NCI-H1105 treated with DMSO at 0.1 percent for 48 hours (cell line): ENCODE measurements around the gene HDAC11.
A peak's percentile ranks its signal among the peaks of the same experiment; 100 is the strongest.
"Not testable (repeated sequence)": the region's sequence is repeated elsewhere in the genome, so short reads cannot be mapped to it uniquely, and the experiment has no call there.

Experiments used
- DNase-seq: peaks from one replicate; lab custom pipeline; 2025; lab: John Stamatoyannopoulos, UW

Gene HDAC11

GRCh38 chr3:13479582-13480339, at the start of gene HDAC11:
Gene HDAC11, plus strand, starts transcription at chr3:13480306. Its CDS starts 42 bp downstream, at chr3:13480348.
- peak; percentile 86 for DNase-seq

- DNase-seq, result not testable (repeated sequence)
These were observed 49.7 kb upstream of the HDAC11 start for GRCh38 chr3:13430411-13430875.

DNA sequence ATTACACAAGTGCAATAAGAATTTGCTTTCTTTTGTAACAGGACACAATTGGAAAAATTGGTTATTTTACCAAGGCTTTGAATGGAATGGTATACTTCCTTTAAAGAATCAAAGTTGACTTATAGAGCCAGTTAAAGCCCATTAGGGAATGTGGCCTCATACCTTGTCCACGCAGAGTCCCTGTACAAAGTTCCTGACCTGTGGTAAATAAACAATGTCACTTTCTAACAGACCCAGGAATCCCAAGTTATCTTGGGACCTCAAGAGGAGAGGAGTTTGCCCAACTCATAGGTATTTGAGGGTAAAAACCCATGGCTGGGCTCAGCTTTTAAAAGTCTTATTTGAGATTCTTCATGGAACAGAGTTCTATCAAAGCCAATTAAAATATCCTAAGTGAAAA, 48.0 kb upstream of the HDAC11 start:
- DNase-seq, result no peak

DNA sequence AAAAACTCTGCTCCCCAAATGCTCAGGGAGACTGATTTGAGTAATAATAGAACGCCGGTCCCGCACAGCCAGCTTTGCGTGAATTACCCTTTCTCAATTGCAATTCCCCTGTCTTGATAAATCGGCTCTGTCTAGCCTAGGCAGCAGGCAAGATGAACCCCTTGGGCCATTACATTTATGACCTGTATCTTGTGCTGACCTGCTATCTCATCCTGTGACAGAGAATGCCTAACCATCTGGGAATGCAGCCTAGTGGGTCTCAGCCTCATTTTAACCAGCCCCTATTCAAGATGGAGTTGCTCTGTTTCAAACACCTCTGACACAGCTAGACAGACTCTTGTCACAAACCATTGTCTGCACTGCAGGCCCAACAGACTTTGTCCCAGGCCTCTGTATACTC, 46.2 kb upstream of the HDAC11 start:
- no peak for DNase-seq

- DNase-seq, result not testable (repeated sequence)
These were observed 43.9 kb upstream of the HDAC11 start for GRCh38 chr3:13436213-13436612.

DNA sequence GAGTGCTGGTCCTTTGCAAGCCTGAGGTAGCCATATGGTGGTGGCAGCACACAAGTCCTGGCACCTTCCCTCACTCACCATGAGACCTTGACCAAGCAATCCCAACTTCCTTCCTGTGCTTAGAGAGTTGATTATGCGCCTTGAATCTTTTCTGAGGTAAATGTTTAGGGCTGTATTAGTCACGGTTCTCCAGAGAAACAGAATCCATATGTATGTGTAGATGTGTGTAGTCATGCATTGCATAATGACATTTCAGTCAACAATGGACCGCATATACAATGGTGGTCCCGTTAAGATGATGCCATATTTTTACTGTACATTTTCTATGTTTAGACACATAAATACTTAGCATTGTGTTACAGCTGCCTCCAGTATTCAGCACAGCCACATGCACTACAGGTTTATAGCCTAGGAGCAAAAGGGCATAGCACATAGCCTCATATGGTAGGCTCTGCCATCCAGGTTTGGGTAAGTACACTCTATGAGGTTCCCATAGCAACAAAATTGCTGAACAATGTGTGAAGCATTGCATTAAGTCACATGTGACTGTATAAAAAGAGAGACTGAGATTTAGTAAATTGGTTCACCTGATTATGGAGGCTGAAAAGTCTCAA, 39.8 kb upstream of the HDAC11 start:
- no peak for DNase-seq

GRCh38 chr3:13442882-13443281, 37.2 kb upstream of the HDAC11 start:
- DNase-seq, result not testable (repeated sequence)

DNA sequence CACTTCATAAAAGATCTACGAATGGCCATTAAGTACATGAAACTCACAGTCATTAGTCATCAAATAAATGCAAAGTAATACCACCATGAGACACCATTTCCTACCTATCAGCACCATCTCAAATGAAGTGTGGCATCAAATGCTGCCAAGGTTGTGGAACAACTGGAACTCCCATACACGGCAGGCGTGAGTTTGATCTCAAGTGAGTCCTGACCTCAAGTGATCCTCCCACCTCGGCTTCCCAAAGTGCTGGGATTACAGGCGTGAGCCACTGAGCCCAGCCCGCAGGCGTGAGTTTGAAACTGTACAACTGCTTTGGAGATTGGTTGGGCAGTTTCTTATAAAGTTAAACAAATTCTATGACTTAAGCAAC, 28.8 kb upstream of the HDAC11 start:
- no peak for DNase-seq

DNA sequence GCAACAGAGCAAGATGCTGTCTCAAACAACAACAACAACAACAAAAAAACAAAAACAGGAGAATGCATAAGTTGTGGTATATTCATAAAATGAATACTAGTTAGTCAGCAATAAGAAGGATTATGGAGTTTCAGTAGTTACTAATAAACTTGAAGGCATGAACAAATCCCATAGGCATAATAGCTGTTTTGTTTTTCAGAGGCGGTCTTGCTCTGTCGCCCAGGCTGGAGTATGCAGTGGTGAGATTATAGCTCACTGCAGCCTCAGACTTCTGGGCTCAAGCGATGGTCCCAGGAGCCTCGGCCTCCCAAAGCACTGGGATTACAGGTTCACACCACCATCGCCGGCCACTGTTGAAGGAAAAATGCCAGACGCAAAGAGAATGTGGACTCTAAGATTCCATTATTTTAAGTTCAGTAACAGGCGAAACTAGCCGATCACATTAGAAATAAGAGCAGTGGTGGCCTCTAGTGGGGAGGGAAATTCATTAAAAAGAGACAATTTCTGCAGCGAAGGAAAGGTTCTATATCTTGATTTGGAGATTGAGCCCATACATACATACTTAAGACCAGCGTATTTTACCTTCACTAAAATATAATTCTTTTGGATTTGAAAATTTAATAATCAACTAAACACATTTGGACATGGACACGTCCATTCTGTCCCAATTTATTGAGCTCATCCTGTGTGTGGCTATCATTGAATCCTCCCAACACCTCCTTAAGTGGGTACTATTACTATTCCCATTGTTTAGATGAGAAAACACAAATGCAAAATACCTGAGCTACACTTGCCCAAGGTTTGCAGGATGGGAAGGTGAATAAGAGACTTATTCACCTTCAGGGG, 27.4 kb upstream of the HDAC11 start:
- no peak for DNase-seq

GRCh38 chr3:13455644-13456043, 24.5 kb upstream of the HDAC11 start:
- DNase-seq, result no peak

DNA sequence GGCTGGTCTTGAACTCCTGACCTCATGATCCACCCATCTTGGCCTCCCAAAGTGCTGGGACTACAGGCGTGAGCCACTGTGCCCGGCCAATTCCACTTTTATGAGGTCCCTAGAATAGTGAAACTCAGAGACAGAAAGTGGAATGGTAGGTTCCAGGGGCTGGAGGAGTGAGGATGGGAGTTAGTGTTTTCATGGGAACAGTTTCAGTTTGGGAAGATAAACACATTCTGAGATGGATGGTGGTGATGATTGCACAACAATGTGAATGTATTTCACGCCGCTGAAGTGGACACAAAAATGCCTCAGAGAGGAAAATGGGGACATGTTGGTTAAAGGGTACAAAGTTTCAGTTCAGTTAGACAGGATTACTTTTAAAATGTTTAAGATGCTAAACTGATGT, 22.5 kb upstream of the HDAC11 start:
- DNase-seq, result no peak

DNA sequence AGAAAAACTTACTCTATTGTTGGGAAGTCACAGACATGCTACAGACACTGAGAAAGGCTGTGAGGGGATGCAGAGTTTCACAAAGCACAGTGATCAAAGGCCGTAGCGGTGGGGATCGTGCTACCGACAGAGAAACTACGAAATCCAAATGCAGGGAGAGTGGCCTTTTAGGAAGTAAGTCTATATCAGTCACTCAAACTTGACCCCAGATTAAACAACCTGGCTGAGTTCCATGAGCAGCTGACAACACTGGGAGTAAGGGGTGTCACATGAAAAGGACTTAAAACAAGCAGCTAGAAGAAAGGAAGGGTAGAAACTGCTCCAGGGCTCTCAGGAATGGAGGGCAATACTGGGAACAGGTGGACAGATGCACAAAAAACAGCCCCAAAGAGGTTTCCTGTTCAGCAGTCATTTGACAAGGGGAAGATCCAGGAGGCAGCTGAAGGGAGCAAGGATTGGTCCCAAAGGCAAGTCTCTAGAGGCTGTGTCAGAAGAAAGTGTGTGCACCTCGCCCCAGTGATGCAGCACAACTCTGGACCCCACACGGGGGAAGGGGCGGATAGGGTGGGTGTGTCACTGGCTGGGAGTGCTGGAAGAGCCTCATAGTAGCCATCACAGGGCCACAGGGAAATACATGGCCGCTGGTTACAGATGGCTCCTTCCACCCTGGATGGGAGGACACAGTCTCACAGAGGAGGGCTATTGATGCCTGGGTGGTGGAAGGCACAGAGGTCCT, 20.3 kb upstream of the HDAC11 start:
- DNase-seq, result no peak

DNA sequence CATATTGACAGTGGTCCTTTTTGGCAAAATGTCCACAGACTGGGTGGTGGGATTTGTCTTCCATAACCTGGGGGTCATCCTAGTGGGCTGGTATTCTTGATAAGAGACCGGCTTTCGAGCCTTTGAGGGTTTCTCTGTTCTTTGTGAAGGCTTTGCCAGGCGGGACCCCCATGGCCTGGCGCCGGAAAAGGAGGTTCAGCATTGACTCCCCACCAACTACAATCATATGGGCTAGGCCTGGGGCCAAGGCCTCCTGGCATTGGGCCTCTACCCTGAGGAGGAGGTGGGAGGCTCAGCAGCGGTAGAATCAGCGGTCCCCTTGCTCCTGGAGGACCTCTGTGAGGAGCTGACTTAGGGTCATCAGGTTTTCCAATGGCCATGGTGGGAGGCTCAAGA, 19.8 kb upstream of the HDAC11 start:
- no peak for DNase-seq

GRCh38 chr3:13461169-13462124, 18.7 kb upstream of the HDAC11 start:
- peak; percentile 42 for DNase-seq

DNA sequence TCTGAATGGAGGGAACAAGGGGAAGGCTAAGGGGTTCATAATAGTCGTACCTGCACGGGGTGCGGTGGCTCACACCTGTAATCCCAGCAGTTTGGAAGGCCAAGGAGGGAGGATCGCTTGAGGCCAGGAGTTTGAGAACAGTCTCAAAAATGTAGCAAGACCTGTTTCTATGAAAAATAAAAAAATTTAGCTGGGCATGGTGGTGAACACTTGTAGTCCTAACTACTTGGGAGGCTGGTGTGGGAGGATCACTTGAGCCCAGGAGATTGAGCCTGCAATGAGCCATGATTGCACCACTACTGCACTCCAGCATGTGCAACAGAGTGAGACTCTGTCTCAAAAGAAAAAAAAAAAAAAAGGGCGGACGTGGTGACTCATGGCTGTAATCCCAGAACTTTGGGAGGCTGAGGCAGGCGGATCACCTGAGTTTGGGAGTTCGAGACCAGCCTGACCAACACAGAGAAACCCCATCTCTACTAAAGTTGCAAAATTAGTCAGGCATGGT, 17.9 kb upstream of the HDAC11 start:
- no peak for DNase-seq

DNA sequence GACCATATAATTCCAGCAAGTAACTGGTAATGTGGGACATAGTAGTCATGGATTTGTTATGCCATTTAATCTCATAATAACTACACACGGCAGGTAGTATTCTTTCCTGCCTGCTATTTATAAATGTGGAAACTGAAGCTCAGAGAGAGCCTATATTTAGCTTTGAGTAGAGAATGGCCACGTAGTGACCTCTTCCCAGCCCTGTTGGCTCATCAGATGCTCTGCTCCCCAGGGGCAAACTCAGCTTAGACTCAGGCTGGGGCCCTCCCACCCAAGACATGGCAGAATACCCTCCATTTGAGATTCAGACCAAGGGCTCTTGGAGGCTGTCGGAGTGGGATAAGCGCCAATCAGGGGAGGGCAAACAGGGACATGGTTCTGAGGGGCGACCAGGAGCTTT, 17.3 kb upstream of the HDAC11 start:
- DNase-seq, result no peak

DNA sequence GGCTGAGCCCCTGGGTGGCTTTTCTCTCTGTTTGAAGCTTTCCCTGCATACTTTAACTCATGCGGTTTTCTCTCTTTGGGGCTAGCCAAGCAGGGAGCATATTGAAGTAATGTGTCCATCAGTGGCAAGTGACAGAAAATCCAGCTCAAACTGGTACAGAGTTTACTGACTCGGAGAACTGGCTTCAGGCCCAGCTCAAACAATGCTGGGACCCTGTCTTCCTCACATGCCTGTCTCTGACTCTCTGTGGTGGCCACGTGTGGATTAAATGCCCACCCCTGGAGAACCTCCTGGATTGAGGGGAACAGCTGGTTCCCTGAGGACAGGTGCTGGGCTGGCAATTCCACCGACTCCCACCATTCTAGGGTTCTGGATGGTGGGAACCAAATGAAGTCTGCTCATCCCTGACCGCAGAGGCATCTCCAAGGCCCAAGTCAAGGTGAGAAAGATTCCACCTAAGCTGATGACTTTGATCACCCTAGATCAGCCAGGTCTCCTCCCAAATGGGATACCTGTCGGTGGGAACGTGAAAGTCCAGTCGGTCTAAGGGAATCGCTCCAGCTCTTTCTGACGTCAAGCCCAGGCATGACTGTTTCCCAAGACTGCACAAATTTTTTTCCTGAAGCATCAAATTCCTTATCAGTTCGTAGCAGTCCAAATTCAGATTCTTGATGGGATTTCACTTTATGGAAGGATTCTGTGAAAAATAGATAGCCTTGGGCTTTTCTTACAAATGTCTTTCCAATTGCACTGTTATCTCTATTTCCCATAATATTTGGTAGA, 16.3 kb upstream of the HDAC11 start:
- DNase-seq, result no peak

GRCh38 chr3:13465236-13465873, 14.8 kb upstream of the HDAC11 start:
- no peak for DNase-seq

DNA sequence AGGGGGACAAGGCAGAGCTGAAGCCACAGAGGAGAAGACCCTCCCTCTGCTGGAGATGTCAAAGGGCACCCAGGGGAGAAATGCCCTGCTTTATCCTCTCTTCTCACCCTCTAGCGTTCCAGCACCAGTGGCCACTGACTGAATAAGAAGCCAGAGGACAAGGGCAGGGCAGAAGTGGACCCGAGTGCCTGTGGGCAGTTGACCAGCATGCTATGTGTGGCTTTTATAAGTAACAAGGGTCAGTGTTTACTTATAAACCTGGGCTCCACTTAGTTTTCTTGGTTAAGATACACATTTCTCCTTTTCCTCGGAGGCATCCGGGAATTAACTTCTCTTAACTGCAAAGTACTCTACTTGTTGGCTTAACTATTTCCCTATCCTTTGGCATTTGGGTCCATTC, 13.3 kb upstream of the HDAC11 start:
- DNase-seq, result no peak
